Nucleus accumbens (tissue), 56 donors: ENCODE results near the gene WNT8B.

ENCODE experiments used
- DNase-seq, 56 donors: peaks; one replicate each; lab custom pipeline; 2025; lab: John Stamatoyannopoulos, UW

The WNT8B gene, protein sequence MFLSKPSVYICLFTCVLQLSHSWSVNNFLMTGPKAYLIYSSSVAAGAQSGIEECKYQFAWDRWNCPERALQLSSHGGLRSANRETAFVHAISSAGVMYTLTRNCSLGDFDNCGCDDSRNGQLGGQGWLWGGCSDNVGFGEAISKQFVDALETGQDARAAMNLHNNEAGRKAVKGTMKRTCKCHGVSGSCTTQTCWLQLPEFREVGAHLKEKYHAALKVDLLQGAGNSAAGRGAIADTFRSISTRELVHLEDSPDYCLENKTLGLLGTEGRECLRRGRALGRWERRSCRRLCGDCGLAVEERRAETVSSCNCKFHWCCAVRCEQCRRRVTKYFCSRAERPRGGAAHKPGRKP

GRCh38 chr10:100462709-100463108 is at the start of gene WNT8B:
WNT8B (plus strand) TSS chr10:100463009; CDS start chr10:100463169, 160 bp downstream.
- DNase-seq = no peak

DNA sequence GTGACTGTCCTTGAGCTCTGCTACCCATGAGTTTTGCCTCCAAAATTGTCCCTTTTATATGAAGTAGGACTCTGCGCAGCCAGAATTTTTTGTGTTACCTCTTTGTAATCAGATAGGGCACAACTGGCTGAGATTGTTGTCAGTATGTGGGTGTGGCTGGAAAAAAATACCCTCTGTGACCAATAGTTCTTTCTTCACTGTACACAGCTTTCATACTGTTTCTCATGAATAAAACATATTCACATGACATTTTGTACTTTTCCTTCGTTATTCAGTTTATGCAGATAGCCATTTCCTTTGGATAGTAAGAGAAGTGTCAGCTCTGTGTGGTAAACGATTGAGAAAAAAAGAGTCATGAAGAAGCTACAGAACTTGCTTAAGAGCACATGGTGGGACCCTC is 49.6 kb upstream of the WNT8B start:
- DNase-seq = no peak

DNA sequence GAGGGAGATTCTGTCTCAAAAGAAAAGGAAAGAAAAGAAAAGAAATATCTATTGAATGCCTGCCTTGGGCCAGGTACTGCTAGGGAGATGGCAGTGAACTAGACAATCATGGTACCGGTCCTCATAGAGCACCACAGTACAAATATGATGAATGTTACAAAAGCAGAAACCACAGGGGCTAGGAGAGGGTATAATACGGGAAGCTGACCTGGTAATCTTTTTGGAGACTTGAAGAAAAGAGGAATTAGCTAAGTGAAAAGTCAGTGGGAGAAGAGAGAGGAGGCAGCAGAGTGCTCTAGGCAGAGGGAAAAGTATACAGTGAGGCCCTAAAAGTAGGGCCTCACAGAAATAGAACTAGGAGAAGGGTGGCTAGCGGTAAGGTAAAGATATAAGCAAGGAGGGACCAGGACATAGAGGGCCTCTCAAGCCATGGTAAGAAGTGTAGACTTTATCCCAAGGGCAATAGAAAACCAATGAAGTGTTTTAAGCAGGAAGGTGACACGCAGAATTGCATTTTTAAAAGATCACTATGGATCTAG is 42.8 kb upstream of the WNT8B start:
- DNase-seq = no peak

DNA sequence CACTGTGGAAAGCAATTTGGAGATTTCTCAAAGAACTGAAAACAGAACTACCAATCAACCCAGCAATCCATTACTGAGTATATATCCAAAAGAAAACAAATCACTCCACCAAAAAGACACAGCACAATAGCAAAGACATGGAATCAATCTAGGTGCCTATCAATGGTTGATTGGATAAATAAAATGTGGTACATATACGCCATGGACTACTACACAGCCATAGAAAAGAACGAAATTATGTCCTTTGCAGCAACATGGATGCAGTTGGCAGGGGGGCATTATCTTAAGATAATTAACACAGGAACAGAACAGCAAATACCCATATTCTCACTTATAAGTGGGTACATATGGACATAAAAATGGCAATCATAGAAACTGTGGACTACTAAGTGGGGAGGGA is 35.4 kb upstream of the WNT8B start:
- DNase-seq = no peak

DNA sequence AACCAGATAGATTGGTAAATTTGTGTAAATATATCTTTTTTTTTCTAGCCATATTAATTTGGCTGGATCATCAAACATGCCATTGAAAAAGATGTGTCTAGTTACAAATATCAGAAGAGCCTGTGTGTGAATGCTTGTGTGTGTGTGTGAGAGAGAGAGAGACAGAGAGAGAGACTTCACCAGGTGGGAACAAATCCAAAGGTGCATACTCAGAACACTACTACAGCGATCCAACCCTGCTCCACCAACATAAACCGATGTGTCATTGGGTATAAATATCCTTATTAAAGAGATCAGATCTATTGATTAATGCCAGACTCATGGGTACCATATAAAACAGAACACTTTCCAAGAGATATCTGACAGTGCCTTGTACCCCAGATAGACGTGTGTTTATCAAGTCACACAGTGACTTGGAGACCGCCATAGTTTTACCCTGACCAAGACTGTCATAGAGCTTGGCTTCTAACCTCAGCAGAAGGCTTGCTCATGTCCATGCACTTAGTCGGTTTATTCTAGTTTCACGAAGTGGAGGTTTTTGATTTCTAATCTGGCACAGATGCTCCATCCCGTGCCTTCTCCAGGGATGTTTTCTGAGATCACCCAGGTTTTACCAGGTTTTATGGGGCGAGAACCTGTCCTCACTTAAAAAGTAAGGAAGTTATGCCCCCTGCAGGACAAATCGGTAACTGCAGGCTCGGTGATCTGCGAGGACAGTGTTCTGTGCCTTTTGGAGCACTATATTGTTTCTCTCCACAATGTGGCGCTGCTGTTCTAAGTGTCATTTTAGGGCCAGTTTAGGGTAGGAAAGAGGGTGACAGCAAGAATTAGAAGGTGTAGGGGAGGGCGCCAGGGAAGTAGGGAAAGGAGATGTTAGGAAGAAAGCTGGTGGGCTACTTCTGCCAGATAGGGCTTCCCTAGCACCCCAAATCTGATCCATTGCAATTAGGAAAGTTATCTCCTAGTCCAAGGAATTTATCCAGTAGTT is 29.3 kb upstream of the WNT8B start:
- DNase-seq = peak in 55 of 56 donors; percentile 11 to 98 (median 82)

DNA sequence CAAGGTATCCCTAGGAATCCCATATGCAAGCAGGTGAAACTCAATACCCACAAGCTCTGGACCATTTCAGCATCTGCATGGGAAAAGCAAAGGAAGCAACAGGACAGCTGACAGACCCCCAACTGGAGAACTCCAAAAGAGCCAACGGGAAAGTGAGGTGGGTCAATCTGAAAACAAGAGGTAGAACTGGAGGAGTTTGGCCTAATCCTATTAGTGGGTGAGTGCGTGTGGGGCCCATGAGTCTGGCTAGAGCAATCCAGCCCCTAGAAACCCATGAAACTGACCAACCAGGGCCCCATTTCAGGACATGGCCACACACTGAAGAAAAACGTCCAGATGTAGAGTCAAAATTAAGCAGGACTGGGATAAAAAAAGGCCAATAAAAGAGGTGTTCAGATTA is 26.6 kb upstream of the WNT8B start:
- no peak for DNase-seq

GRCh38 chr10:100438674-100439315 is 24.0 kb upstream of the WNT8B start:
- DNase-seq = no peak

DNA sequence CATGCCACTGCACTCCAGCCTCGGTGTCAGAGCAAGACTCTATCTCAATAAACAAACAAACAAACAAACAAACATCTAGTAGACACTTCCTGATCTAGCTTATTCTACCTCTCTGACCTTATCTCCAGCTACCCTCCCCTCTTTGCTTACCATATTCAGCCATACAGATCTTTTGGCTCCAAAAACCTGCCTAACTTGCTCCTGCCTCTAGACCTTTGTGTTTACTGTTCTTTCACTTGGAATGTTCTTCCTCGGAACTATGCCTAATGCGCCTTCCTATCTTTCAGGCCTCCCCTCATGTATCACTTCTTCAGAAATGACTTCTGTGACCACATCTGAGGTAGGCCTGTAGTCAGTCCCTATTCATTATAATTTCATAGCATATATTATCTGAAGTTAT is 20.3 kb upstream of the WNT8B start:
- no peak for DNase-seq

- DNase-seq = no peak
Measured at GRCh38 chr10:100446130-100446761, 16.6 kb upstream of the WNT8B start.

DNA sequence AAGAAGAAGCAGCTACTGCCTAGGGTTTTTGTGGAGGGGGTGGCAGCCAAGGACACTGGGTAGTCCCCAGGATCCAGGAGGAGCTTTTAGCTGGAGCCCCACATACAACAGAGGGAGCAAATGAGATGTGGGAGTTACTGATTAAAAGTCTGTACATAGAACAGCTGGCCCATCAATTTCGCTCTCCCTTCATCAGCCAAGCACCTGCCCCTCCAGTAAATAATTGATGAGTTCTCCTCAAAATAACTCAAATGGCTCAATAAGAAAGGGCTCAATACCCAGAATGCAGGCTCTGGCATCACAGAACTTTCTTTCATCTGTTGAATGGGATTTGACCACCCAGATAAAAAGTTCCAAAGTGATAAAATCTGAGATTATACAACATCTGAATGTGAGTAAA is 15.1 kb upstream of the WNT8B start:
- DNase-seq = no peak

DNA sequence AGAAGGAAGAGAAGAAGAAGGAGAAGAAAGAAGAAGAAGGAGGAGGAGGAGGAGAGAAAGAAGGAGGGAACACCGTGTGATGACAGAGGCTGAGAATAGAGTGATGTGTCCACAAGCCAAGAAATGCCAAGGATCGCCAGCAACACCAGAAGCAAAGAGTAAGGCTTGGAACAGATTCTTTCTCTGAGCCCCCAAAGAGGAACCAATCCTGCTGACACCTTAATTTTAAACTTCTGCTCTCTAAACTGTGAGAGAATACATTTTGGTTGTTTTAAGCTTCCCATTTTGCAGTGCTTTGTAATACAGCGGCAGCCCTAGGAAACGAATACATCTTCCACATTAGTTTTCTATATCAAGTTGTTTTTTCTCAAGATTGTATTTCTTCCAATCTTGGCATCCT is 13.9 kb upstream of the WNT8B start:
- DNase-seq = no peak

- DNase-seq = no peak
Measured at GRCh38 chr10:100468322-100468721, 5.5 kb downstream of the WNT8B start.

DNA sequence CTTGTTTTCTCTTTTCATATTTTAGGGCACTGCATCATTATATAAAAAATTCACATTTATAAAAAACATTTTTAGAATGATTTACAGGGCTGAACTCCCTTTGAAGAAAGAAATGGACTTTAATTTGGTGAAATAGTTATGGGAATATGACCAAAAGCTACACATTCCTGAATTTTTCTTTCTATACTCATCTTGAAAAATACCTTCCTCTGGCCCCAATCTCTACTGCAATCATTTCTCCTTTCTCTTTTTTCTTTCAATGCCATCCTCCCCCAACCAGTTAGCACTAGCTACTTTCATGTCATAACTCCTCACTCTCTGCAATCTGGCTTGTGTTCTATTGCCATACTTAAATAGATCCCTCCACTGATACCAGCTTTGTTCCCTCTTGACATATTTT is 6.2 kb downstream of the WNT8B start:
- no peak for DNase-seq

DNA sequence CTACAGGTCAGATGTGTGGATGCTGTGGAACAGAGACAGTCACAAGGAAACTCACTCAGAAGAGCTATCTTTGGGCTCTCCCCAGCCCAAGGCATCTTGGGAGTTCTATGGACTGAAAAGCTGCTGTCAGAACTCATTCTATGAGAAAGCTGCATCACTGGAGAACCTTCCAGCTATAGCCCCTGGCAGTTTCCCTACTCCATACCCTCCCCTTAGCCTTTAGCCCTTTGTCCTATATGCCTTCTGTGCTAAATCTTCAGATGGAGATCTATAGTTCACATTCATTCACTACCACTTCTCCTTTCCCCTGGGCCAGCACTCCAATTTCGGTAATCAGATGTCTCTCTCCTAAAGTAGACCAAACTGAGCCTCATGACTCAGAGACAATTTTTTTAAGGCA is 6.9 kb downstream of the WNT8B start:
- no peak for DNase-seq

GRCh38 chr10:100470367-100470766 is 7.6 kb downstream of the WNT8B start:
- DNase-seq = no peak

DNA sequence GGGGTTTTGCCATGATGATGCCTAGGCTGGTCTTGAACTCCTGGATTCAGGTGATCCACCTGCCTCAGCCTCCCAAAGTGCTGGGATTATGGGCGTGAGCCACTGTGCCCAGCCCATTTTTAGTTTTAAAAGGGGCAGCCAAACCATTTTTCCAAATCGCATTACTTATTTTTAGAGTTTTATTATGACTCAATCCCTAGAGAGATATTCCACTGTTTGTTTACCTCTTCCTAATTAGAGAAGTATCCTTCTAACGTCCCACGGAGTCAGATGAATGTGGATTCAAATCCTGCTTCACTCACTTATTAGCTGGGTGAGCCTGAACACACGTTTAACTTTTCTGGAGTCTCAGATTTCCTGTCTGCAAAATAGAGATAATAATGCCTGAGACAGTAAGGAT is 15.2 kb downstream of the WNT8B start:
- no peak for DNase-seq

DNA sequence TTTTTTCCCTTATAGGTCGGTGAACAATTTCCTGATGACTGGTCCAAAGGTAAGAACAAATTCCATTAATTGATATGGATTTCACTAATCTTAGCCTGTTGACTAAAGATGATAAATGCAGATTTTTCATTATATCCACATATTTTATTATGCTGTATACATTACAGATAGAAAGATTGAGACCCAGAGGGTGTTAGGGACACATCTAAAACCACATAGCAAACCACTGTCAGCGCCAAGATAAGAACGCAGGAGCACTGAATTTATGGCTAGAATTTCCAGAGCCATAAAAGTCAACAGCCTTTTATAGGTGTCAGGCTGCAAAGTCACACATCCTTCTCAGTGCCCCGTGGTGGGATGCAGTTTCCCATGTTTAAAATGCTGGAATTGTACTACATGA is 16.2 kb downstream of the WNT8B start:
- no peak for DNase-seq

GRCh38 chr10:100480002-100480401 is 17.2 kb downstream of the WNT8B start:
- DNase-seq = no peak

DNA sequence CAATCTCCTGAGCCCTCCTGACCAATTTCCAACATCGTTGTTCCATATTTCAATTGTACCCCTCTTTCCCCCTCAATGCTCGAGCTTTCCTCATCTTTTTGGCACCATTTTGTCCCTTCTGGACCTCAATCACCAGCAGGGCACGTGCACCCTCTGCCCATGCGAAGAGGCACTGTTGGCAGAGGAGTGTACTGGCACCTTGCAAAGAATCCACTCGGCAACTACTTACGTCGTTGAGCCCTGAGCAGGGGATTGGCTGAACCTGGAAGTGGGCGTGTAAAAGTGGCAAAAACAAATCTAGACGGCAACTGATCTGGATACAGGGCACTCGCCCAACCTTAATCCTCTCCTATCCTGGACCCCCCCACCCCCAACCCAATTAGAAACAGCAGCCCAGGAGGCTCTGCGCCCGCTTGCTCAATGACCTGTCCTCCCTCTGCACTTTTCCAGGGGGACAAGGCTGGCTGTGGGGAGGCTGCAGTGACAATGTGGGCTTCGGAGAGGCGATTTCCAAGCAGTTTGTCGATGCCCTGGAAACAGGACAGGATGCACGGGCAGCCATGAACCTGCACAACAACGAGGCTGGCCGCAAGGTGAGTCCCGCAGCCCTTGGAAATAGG is 18.8 kb downstream of the WNT8B start:
- DNase-seq = peak in 55 of 56 donors; percentile 15 to 92 (median 67)
